Measurements from ENCODE around the gene BAZ1A.

BAZ1A gene

GRCh38 chr14:34875031-34875922 is at the start of gene BAZ1A:
Gene BAZ1A, minus strand, starts transcription at chr14:34875360. Its CDS starts 756 bp downstream, at chr14:34874604.
- DNase-seq (ENCODE audit: low read depth in 2 of 2): peak in 1 of 2 donors; percentile 7

- DNase-seq (ENCODE audit: low read depth in 2 of 2): no peak
These were observed 45.2 kb upstream of the BAZ1A start for GRCh38 chr14:34920339-34920738.

- no peak for DNase-seq (ENCODE audit: low read depth in 2 of 2)
These were observed 38.5 kb upstream of the BAZ1A start for GRCh38 chr14:34913619-34914018.

GRCh38 chr14:34912966-34913365 is 37.8 kb upstream of the BAZ1A start:
- no peak for DNase-seq (ENCODE audit: low read depth in 2 of 2)

- no peak for DNase-seq (ENCODE audit: low read depth in 2 of 2)
These were observed 37.0 kb upstream of the BAZ1A start for GRCh38 chr14:34912182-34912581.

GRCh38 chr14:34911209-34912150 is 36.3 kb upstream of the BAZ1A start:
- no peak for DNase-seq (ENCODE audit: low read depth in 2 of 2)

GRCh38 chr14:34906287-34906686 is 31.1 kb upstream of the BAZ1A start:
- no peak for DNase-seq (ENCODE audit: low read depth in 2 of 2)

GRCh38 chr14:34895277-34895676 is 20.1 kb upstream of the BAZ1A start:
- DNase-seq (ENCODE audit: low read depth in 2 of 2): no peak

- no peak for DNase-seq (ENCODE audit: low read depth in 2 of 2)
These were observed 15.8 kb upstream of the BAZ1A start for GRCh38 chr14:34890937-34891336.

GRCh38 chr14:34888186-34888585 is 13.0 kb upstream of the BAZ1A start:
- no peak for DNase-seq (ENCODE audit: low read depth in 2 of 2)

- no peak for DNase-seq (ENCODE audit: low read depth in 2 of 2)
These were observed 8.8 kb upstream of the BAZ1A start for GRCh38 chr14:34883954-34884353.

- peak in 1 of 2 donors; percentile 20 for DNase-seq (ENCODE audit: low read depth in 2 of 2)
These were observed 652 bp downstream of the BAZ1A start for GRCh38 chr14:34874386-34875030.

- DNase-seq (ENCODE audit: low read depth in 2 of 2): peak; percentile 51 to 55
These were observed 1.4 kb downstream of the BAZ1A start for GRCh38 chr14:34873589-34874385.

- DNase-seq (ENCODE audit: low read depth in 2 of 2): no peak
These were observed 2.2 kb downstream of the BAZ1A start for GRCh38 chr14:34872822-34873588.

GRCh38 chr14:34867199-34867598 is 8.0 kb downstream of the BAZ1A start:
- DNase-seq (ENCODE audit: low read depth in 2 of 2): no peak

GRCh38 chr14:34865889-34866574 is 9.1 kb downstream of the BAZ1A start:
- no peak for DNase-seq (ENCODE audit: low read depth in 2 of 2)

- no peak for DNase-seq (ENCODE audit: low read depth in 2 of 2)
These were observed 11.3 kb downstream of the BAZ1A start for GRCh38 chr14:34863844-34864243.

- DNase-seq (ENCODE audit: low read depth in 2 of 2): no peak
These were observed 16.4 kb downstream of the BAZ1A start for GRCh38 chr14:34858765-34859164.

GRCh38 chr14:34857689-34858449 is 17.3 kb downstream of the BAZ1A start:
- DNase-seq (ENCODE audit: low read depth in 2 of 2): no peak

Data from stimulated activated CD8-positive, alpha-beta memory T cell treated with anti-CD3 and anti-CD28 coated beads, Interleukin-7, amount 100 ng/mL, for 1 hour (primary cell).